MCF 10A (cell line): ENCODE data around the gene FAM118A. TPM values are rescaled to one million over a fixed set of nuclear protein-coding genes. Genes with fewer than 3 reads are reported as not detected.
A peak's percentile ranks its signal among the peaks of the same experiment; 100 is the strongest.

ENCODE experiments used
- BruUV-seq: library from RNA; stranded (reverse); fragments of 400-500 nt; replicated peaks from 2 replicates; lab custom pipeline; 2021; lab: Mats Ljungman, UMichigan
- CTCF ChIA-PET: fragments of 300-600 bp; sonication (Branson Sonifier 250); formaldehyde crosslinking; extraction: SDS; loops from one replicate; lab custom pipeline; 2021; ENCODE audit warnings: antibody characterized with exemption, inconsistent platforms; lab: Yijun Ruan, JAX
- POLR2A ChIA-PET: fragments of 300-600, 350-650 bp; sonication (Branson Sonifier 250); formaldehyde crosslinking; extraction: SDS; loops from one replicate; lab custom pipeline; 2020; ENCODE audit warnings: antibody characterized with exemption, inconsistent platforms; lab: Yijun Ruan, JAX
- DNase-seq: peaks from one replicate; pipeline ENCODE4 v3.0.0-alpha.2; 2018; ENCODE audit not compliant: unreplicated experiment
- H3K27ac Mint-ChIP-seq: one replicate; pipeline ENCODE4 v1.8.0; 2022; ENCODE audit warnings: mild to moderate bottlenecking, low read depth, mixed read lengths; ENCODE audit not compliant: unreplicated experiment
- H3K27me3 Mint-ChIP-seq: one replicate; pipeline ENCODE4 v1.8.0; 2022; ENCODE audit warnings: mixed read lengths; ENCODE audit not compliant: insufficient read depth, unreplicated experiment
- H3K36me3 Mint-ChIP-seq: one replicate; pipeline ENCODE4 v1.8.0; 2022; ENCODE audit warnings: mild to moderate bottlenecking, moderate library complexity, mixed read lengths; ENCODE audit not compliant: insufficient read depth, unreplicated experiment
- H3K4me1 Mint-ChIP-seq: one replicate; pipeline ENCODE4 v1.8.0; 2022; ENCODE audit warnings: mixed read lengths; ENCODE audit not compliant: insufficient read depth, unreplicated experiment
- H3K4me3 Mint-ChIP-seq: one replicate; pipeline ENCODE4 v1.8.0; 2022; ENCODE audit warnings: mild to moderate bottlenecking, moderate library complexity, mixed read lengths; ENCODE audit not compliant: unreplicated experiment
- H3K9me3 Mint-ChIP-seq: one replicate; pipeline ENCODE4 v1.8.0; 2022; ENCODE audit warnings: mixed read lengths; ENCODE audit not compliant: unreplicated experiment
- CTCF ChIP-seq: fragments of 200-600 bp; IDR thresholded peaks from one replicate; pipeline ENCODE4 v1.8.0; 2022; ENCODE audit warnings: antibody characterized with exemption, mild to moderate bottlenecking; ENCODE audit not compliant: unreplicated experiment
- intact Hi-C: fragments of 100-400 bp; cut with micrococcal nuclease; formaldehyde crosslinking; loops from 2 replicates; pipeline ENCODE4 v1.14.1; 2022
- total RNA-seq: library from RNA; stranded (reverse); gene quantifications from 2 replicates; pipeline ENCODE4 v1.2.3, GENCODE V29; 2022

Gene FAM118A
- total RNA-seq, 1 experiment from 2014 or later, result 16.7 TPM

- Mint-ChIP-seq H3K4me1 (no peaks in the 10 kb centered on the region), H3K36me3 (no peaks in the 10 kb centered on the region), H3K27ac (no peak overlapping the region), H3K27me3 (peaks cover 15% of the 10 kb centered on the region), H3K9me3 (no peaks in the 10 kb centered on the region), H3K4me3 (no peak overlapping the region)
- ChIA-PET POLR2A (interaction anchor here (1.1 kb wide), 1 partner anchor 16 kb away, joined by 3 read pairs; no protein-coding TSS in a partner anchor), CTCF (interaction anchor here (0.5 kb wide), 1 partner anchor 465 kb away, joined by 6 read pairs; no protein-coding TSS in a partner anchor)
- no peak for TF ChIP-seq CTCF
- DNase-seq, result no peak
- intact Hi-C loops, result no loop called here
- BruUV-seq, result no TSS peak
Measured at GRCh38 chr22:45285263-45286058, 24.3 kb upstream of the FAM118A start.

- DNase-seq, result no peak
- ChIA-PET POLR2A (interaction anchor here (1.0 kb wide), 1 partner anchor 41 kb away, joined by 5 read pairs; no protein-coding TSS in a partner anchor), CTCF (interaction anchor here (0.5 kb wide), 1 partner anchor 79 kb away, joined by 3 read pairs; no protein-coding TSS in a partner anchor)
- Mint-ChIP-seq H3K27ac (no peak overlapping the region), H3K27me3 (peaks cover 5% of the 10 kb centered on the region), H3K9me3 (no peaks in the 10 kb centered on the region), H3K4me3 (no peak overlapping the region), H3K36me3 (no peaks in the 10 kb centered on the region), H3K4me1 (no peaks in the 10 kb centered on the region)
- no peak for TF ChIP-seq CTCF
- BruUV-seq, result no TSS peak
- intact Hi-C loops, result no loop called here
Measured at GRCh38 chr22:45286854-45287551, 22.7 kb upstream of the FAM118A start.

- no TSS peak for BruUV-seq
- ChIA-PET POLR2A (interaction anchor here (1.2 kb wide), 2 partner anchors 15 to 18 kb away, joined by 3 to 4 read pairs; no protein-coding TSS in a partner anchor), CTCF (interaction anchor here (2.1 kb wide), 1 partner anchor 19 kb away, joined by 8 read pairs; no protein-coding TSS in a partner anchor)
- no peaks in the 10 kb centered on the region for H3K9me3 Mint-ChIP-seq
- TF ChIP-seq CTCF, result no peak
- no peaks in the 10 kb centered on the region for H3K4me1 Mint-ChIP-seq
- H3K36me3 Mint-ChIP-seq, result no peaks in the 10 kb centered on the region
- intact Hi-C loops, result no loop called here
- peak; percentile 74 for DNase-seq
- H3K27me3 Mint-ChIP-seq, result no peaks in the 10 kb centered on the region
- no peak overlapping the region for H3K4me3 Mint-ChIP-seq
- H3K27ac Mint-ChIP-seq, result no peak overlapping the region
Measured at GRCh38 chr22:45290410-45290936, 19.3 kb upstream of the FAM118A start.
